ENCODE results near the gene GALNT14. TPM values are rescaled to one million over a fixed set of nuclear protein-coding genes. Genes with fewer than 3 reads are reported as not detected.

The GALNT14 gene
- total RNA-seq, 1 experiment from 2014 or later: 5.9 TPM

- DNase-seq (ENCODE audit: low read depth, low spot score): peak; percentile 21
- in situ Hi-C loops (cut with HindIII; ENCODE audit: low pct_unique_long_range_greater_than_20kb, low sequenced_read_pairs): no loop called here
Measured at GRCh38 chr2:30871440-30871839, 266.8 kb downstream of the GALNT14 start.

GRCh38 chr2:30869988-30870387 lies 268.3 kb downstream of the GALNT14 start:
- in situ Hi-C loops (cut with HindIII; ENCODE audit: low pct_unique_long_range_greater_than_20kb, low sequenced_read_pairs): no loop called here
- DNase-seq (ENCODE audit: low read depth, low spot score): no peak

- DNase-seq (ENCODE audit: low read depth, low spot score): no peak
- in situ Hi-C loops (cut with HindIII; ENCODE audit: low pct_unique_long_range_greater_than_20kb, low sequenced_read_pairs): no loop called here
Measured at GRCh38 chr2:30867385-30867784, 270.9 kb downstream of the GALNT14 start.

DNA sequence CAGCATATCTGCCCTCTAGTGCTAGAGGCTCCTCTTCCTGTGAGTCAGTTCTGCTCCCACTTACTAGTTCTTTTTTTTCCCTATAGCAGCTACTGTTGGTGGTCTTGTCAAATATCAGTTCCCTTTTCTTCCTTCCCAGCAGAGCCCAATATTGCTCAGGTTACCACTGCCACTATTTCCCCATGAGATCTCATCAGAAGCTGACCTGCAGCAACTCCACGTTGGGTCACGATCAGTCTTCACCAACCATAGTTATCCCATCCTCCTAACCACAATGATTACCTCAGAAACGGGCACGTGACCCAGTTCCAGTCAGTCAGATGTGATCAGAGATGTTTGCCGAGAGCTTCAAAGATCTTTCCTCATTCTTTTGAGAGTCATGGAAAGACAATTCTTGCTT lies 271.3 kb downstream of the GALNT14 start:
- in situ Hi-C loops (cut with HindIII; ENCODE audit: low pct_unique_long_range_greater_than_20kb, low sequenced_read_pairs): no loop called here

GRCh38 chr2:30865892-30866681 lies 272.2 kb downstream of the GALNT14 start:
- no peak for DNase-seq (ENCODE audit: low read depth, low spot score)
- in situ Hi-C loops (cut with HindIII; ENCODE audit: low pct_unique_long_range_greater_than_20kb, low sequenced_read_pairs): no loop called here

More for the DNA sequence above, 271.3 kb downstream of the GALNT14 start:
- DNase-seq (ENCODE audit: low read depth, low spot score): no peak

DNA sequence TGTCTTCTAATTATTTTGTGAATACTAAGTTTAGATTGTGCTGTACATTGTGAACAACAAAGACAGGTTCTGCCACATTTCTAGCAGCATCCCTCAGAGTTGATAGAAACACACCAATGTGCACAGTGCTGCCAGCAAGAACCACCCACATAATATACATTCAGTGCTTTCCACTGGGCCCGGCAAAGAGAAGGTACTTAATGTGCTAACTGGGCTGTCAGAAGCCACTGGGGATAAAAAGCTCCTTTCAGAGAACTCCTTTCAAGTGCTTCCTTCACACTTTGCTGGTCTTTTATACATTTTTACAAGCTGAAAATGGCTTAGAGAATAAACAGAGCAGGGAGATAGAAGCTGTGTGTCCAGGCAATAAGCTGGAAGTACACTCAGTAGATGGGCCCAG lies 273.0 kb downstream of the GALNT14 start:
- no peak for DNase-seq (ENCODE audit: low read depth, low spot score)
- in situ Hi-C loops (cut with HindIII; ENCODE audit: low pct_unique_long_range_greater_than_20kb, low sequenced_read_pairs): no loop called here

- in situ Hi-C loops (cut with HindIII; ENCODE audit: low pct_unique_long_range_greater_than_20kb, low sequenced_read_pairs): no loop called here
- DNase-seq (ENCODE audit: low read depth, low spot score): peak; percentile 88
Measured at GRCh38 chr2:30862054-30862651, 276.1 kb downstream of the GALNT14 start.

DNA sequence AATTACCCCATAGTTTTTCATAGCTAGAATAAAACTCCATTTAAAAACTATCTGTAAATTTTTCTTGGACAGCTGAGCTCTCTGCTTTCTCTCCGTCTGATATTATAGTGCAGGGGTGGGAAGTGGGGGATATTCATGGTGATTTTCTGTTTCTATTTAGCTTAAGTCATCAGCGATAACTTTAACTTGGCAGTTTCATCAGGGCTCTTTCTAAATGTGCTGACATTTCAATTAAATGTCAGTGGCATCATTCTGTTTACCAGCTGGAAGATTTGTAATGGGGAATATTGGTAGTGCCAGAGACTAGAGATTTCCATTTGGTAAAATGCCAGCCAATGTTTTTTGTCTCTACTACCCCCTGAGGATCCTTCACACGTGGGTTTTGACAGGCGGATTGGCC lies 277.5 kb downstream of the GALNT14 start:
- in situ Hi-C loops (cut with HindIII; ENCODE audit: low pct_unique_long_range_greater_than_20kb, low sequenced_read_pairs): no loop called here
- no peak for DNase-seq (ENCODE audit: low read depth, low spot score)

Other genes with a start within 250 kb of the GALNT14 start
- gene CAPN14, start 79.1 kb upstream of the GALNT14 start, total RNA-seq (2014; rRNA removed; shearing (Covaris generic)): 0.24 and 0.42 TPM in 2 replicates
- 2.4 and 3.1 TPM in 2 replicates for gene EHD3, start 95.7 kb upstream of the GALNT14 start, total RNA-seq (2014; rRNA removed; shearing (Covaris generic))